ENCODE results near the gene RUNDC3A. TPM values are rescaled to one million over a fixed set of nuclear protein-coding genes. Genes with fewer than 3 reads are reported as not detected.

RUNDC3A gene
- total RNA-seq, 1 donor from 2014 or later = 0.13 TPM

DNA sequence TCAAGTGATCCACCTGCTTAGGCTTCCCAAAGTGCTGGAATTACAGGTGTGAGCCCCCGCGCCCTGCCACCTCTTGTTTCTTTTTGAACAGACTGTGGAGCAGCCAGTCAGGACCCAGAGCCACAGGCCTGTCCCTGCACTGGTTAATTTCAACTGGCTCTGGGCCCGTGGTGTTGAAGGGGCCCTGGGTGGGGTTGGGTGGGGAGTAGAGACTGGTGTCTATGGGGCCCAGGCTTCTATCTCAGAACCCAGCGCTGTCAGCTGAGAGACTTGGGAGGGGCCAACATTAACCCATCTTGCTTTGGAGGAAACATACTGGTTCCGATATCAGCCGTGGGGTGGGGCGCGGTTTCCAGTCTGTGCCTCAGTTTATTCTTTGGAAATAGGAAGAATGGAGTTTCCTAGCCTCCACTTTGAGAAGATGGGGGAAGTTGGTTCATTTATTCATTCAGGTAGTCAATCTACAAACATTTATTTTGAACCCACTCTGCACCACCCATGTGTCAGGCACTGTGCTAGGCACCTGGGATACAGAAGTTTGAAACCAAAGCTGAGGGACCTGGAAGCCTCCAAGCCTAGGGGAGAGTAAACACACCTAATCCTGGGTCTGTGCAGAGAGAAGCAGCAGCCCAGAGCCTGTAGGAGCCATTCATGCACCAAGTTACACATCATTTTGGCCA, 24.9 kb upstream of the RUNDC3A start:
- DNase-seq (ENCODE audit: low spot score) = no peak

DNA sequence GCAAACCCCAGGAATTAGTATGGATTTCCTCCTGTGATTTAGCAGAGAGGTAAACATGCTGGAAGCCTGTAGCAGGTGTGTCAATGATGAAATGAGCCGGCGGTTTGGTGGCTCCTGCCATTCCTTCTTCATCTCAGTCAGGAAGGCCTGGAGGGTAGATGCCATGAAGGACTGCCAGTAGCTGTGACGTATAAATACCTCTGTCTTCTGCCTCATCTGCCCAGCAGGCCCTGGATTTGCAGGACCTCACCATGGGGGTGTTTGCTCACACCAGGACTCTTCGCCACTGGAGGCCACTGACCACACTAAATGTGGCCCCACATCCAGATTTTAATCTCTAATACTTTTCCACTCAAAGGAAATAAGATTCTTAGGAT, 24.4 kb upstream of the RUNDC3A start:
- no peak for DNase-seq (ENCODE audit: low spot score)

DNA sequence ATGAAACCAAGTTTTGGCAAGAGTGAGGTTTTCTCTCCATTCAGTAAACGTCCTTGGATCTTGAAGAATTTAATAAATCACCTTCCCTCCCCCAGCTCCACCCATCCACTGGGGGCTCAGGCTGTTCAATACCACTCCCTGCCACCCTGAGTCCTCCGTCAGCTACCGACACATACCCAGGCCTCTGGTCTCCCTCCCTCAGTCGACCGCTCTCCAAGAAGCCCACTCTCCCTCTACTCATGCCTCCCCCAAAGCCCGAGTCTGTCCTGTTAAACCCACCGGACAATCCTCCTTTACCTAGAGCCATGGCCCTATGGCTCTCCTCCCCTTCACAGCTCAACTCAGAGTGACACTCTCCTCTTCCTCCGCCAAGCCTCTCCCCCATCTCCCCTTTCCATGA, 20.8 kb upstream of the RUNDC3A start:
- no peak for DNase-seq (ENCODE audit: low spot score)

DNA sequence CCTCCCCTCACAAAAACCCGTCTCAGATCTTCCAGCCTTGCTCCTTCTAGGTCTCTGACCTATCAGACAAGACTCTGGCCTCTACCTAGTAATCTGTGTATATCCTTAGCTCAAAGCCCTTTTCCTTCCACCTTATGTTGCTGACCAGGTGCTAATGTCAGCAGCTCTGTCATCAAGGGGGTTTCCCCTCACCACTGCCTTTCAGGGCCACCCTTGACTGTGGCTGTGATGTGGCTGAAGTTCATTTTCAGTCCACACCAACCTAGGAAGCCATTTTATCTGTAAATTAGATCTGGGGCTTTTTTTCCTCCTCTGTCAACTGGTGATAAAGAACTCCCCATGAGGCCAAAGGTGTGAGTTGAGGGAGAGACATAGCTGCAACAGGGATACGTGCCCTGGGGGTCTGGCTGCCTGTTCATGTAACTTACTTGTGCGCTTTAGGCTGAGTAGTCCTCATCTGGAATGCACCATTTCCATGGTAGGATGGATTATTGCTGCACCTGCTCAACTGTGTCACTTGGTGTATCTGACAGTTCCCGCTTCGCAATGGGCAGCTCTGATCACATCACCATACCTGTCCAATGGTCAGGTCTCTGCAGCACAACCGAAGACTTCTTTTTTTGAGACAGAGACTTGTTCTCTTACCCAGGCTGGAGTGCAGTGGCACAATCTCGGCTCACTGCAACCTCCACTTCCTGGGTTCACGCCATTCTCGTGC, 14.7 kb upstream of the RUNDC3A start:
- DNase-seq (ENCODE audit: low spot score) = no peak

DNA sequence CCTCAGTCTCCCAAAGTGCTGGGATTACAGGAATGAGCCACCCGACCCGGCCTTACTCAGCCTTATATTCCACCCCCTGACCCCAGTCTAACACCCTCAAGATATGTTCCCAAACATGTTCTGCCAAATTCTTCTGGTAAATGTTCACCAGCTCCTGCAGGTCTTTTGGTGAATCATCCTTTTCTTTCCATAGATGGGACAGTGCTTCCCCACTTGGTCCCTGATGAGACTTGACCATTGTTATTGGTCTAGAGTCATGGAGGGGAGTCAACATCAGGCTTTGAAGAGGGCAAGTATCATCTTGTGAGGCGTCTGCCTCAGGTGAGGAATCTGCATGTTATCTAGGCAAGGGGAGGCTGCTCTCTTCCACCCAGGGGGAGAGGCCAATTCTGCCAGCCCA, 10.4 kb upstream of the RUNDC3A start:
- no peak for DNase-seq (ENCODE audit: low spot score)

DNA sequence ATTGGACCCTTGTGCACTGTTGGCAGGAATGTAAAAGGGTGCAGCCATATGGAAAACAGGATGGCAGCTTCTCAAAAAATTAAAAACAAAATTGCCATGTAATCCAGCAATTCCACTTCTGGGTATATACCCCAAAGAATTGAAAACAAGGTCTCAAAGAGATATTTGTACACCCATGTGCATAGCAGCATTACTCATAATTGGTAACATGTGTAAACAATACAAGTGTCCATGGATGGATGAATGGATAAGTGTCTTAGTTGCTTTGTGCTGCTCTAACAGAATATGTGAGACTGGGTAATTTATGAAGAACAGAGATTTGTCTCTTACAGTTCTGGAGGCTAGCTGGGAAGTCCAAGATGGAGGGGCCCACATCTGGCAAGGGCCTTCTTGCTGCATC, 3.8 kb upstream of the RUNDC3A start:
- DNase-seq (ENCODE audit: low spot score) = no peak

DNA sequence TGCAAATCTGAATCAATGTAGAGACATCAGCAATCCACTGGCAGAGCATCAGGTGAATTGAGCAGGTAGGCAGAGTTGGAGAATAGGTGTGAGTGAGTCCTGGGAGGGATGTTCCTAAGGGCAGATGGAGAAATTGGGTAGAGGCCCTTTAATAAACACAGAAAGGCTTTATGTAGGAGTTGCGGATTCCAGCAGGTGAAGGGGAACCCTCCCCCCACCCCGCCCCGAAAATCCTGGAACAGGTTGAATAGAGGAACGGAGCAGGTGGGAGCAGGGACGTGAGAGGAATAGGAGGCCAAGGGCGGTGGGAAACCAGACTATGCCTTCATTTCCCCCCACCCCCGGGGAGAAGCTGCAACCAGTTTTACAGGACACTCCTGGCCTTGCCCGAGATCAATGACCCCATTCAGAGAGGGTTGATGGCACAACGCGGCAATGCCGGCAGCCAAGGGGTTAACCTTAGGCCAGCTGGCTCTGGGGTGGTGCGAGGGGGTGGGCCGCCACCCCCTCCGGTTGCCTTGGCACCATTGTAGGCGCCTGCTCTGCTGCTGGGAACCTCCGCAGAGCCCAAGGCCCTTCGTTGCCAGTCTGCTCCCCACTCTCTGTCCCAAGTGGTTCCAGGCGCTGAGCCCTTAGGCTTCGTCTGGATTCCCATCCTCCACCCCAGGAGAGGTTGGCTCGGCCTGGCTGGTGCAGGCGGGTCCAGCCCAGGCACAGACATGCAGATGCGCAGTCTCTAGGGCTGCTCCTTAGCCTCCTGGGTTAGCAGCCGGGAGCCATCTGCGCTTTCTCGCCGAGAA, 814 bp upstream of the RUNDC3A start:
- DNase-seq (ENCODE audit: low spot score) = no peak

DNA sequence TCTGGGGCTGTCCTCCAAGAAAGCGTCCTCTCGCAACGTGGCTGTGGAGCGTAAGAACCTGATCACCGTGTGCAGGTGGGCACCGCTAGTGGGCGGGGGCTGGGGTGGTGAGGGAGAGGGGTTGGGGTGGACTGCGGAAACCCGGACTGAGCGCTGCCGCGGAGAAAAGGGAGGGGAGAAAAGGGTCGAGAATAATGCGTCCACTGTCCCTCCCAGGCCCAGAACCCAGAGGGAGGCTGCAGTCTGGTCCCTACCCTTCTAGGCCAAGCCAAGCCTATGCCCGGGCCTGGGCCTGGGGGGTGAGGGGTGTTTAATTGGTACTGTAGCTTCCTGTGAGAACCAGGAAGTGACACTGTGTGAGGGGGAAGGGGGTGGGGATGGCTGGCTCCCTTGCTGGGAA, 464 bp downstream of the RUNDC3A start:
- no peak for DNase-seq (ENCODE audit: low spot score)

DNA sequence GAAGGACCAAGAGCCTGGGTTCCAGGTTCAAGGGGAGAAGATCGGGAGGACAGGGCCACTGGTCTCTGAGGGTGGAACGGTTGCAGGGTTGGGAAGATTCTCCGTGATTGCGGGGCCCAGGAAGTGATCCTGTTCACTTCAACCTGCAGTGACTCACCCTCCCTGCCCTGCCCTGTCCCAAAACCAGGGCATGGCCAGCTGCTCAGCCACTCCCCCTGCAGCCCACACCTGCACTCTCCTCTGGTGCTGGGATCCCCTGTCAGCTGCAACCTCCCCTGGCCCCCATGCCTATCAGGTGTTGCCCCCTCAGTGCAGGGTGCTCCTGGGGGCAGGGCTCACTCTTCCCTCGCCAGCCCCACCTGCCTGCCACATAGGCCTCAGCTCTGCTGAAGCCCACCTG, 1.1 kb downstream of the RUNDC3A start:
- no peak for DNase-seq (ENCODE audit: low spot score)

DNA sequence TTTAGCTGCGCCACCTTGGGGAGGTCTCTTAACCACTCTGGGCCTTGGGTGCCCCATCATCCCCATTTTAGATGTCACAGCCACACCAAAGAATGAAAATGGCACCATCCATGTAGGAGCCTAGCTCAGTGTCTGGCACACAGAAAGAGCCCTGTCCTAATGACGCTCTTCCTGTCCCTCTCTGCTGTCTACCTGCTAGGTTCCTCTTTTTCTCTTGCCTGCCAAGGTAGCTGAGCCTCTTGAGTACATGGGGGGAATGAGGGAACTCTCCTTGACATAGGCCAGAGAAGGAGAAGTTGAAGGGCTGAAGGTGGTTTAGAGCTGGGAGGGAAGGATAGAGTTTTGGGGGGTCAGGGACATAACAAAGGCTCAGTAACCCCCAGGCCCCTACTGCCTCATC, 1.8 kb downstream of the RUNDC3A start:
- DNase-seq (ENCODE audit: low spot score) = no peak

DNA sequence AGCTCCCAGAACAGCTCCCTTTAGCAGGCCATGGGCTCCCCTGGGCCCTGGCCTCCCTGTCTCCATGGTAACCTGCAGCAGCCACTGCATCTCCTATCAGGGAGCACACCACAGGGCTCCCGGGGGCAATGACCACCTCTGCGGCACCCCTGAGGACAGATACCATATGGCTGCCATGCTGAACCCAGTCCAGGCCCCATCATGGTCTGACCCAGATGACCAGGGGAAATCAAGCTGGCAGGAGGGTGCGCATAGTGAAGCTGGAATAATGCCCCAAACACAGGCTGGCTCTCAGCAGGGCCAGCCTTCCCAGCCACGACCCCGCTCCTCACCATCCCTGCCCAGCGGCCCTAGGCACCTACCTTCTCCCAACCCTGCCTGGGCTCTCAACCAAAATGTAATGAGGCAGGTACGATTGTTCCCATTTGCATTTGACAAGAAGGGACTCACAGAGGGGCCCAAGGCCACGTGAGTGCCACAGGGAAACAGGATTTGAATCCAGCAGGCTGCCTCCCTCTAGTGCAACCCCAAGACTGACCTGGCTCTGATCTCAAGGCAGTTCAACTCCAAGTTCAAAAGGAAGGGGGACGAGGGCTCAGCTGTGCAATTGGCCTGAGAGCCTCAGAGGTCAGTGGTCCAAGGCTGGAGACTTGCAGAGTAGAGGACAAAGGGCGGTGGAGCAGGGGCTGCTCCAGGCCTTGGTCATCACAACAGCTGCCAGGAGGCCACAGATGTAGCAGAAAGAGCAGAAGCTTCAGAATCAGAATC, 2.4 kb downstream of the RUNDC3A start:
- DNase-seq (ENCODE audit: low spot score) = no peak

DNA sequence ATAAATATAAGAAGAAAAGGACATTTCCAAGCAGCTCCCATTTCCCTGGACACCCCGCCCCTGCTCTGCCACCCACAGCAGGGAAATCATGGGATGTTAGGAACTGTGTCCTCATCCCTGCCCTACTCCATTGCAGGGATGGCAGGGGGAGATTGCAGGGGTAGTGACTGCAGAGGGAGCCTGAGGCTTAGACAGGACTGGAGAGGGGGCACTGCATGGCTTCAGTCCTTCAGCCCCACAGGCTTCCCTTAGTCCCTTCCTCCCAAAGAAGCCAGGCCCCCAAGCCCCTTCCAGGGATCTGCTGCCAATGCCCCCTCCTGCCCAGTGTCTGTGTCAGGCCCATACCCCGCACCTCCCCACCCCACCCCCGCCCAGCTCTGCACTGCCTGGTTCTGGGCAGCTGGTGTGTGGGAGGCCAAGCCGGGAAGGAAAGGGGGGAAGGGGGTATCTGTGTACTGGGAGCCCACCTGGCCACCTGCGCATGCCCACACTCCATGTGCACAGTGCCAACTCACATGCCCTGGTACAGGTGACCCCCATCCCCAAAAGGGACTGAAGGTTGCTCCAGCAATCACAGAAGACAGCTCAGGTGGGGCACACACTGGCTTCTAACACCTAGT, 3.3 kb downstream of the RUNDC3A start:
- DNase-seq (ENCODE audit: low spot score) = no peak

DNA sequence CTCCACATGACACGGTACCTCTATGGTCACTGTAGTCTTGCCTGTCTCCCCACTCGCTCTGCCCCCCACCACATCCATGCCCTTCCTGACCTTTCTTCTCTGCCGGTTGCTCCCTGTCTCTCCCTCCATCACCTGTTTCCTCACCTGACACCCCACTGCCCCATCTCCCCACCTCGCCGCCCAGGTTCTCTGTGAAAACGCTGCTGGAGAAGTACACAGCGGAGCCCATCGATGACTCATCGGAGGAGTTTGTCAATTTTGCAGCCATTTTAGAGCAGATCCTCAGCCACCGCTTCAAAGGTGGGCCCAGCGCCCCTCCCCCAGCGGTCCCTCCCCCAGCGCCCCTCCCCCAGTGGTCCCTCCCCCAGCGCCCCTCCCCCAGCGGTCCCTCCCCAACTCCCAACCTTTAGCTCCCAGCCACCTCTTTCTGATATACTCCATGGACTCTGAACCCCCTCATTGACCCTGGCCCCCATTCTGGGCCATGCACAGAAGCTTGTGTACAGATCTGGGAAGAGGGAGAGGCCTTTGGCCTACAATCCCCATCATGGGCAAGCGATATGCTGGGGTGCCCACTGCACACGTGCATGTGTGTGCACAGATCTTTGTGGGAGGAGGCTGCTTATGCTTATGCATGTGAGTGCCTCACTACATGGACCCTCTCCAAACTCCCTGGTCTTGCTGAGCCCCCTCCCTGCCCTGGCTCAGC, 4.1 kb downstream of the RUNDC3A start:
- DNase-seq (ENCODE audit: low spot score) = no peak

DNA sequence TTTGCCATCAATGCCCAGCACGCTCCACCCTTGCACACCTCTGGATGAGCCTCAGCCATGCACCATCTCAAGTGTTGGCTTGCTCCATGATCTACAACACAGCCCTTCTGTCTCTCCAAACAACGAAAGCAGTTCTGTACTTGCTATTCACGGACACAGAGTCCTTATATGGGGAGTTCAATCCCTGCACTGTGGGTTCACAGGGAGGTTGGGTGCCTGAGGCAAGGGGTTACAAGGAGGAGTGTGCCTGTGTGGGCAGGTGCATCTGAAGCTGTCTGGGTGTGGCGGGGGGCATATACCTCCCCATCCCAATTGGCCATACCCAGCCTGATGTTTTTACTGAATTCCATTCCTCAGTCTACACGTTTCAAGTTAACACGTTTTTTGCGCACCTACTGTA, 5.6 kb downstream of the RUNDC3A start:
- no peak for DNase-seq (ENCODE audit: low spot score)

DNA sequence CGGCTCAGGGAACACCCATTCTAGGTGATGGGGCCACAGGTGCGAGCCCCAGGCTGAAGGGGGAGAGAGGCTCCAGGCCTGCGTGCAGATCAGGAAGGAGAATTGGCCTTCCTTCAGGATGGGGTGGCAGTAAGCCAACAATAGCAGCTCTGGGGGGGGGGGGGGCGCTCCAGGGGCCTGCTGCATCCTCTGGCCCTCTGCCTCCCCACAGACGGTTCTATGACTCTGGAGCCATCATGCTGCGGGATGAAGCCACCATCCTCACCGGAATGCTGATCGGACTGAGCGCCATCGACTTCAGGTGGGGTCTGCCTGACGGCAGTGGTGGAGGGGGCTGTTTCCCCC, 6.1 kb downstream of the RUNDC3A start:
- DNase-seq (ENCODE audit: low spot score) = no peak

DNA sequence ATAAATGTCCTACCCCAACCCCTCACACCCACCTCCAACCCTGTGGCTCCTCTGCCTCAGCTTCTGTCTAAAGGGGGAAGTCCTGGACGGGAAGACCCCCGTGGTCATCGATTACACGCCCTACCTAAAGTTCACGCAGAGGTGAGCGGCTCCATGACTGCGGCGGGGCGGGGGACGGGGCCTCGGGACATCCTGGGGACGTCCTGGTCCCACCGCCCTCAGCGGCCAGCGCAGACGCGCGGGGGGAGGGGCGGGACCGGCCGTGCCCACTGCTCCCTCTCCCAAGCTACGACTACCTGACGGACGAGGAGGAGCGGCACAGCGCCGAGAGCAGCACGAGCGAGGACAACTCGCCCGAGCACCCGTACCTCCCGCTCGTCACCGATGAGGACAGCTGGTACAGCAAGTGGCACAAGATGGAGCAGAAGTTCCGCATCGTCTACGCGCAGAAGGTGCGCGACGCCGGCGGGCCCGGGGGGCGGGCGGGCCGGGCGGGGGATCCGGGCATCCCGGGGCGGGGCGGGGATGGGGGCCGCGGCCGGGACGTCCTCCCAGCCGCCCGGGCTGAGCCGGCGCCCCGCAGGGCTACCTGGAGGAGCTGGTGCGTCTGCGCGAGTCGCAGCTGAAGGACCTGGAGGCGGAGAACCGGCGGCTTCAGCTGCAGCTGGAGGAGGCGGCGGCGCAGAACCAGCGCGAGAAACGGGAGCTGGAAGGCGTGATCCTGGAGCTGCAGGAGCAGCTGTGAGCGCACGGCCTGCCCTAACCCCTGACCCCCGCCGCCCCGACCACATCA, 6.7 kb downstream of the RUNDC3A start:
- no peak for DNase-seq (ENCODE audit: low spot score)

DNA sequence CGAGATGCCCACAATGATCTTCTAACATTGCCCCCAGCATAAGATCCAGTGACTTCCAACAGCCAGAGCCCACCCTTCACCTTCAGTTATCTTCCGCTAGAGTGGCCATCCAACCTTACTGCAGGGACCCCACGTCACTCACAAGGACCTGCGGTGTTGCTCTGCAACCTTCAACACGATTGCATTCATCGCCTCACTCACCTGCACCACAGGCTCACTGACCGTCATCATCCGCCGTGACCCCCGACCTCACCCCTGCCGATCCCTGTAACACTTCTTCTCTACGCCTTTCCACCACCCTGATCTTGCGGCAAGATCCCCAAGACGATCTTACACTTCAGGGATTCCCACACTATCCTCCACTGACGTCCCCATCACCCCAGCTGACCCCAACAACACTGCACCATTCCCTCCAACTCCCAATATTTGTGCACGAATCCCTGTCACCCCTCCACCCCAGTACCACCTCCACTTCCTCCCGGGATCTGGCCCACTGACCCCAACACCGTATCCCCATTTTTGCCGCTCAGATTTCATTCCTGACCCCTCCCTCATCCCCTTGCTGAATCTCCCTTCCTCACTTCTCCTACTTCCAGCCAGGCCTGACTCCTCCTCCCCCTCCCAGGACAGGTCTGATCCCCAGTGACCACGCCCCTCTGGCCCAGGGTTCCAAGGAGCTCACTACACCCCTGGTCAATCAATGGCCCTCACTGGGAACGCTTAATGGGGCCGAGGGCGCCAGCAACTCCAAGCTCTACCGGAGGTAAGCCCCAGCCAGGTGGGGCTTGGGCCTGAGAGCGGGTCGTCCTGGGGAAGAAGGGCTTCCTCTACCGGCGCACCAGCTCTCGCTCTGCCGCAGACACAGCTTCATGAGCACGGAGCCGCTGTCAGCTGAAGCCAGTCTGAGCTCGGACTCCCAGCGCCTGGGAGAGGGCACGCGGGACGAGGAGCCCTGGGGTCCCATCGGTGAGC, 7.6 kb downstream of the RUNDC3A start:
- no peak for DNase-seq (ENCODE audit: low spot score)

DNA sequence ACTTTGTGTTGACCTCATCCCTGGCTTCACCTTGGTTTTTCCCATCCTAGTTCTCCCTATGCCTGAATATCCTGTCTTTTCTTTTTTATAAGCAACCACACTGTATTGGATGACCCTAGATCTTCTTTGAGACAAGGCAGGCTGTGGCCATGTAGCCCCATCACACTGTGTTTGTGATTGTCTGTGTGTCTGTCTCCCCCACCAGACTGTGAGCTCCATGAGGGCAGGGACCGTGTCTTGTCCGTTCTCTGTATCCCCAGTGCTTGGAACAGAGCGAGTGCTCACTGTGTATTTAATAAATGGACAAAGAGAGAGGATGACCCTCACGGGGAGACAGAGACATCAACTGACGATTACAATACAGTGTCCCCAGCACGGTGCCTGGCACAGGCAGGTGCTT, 9.1 kb downstream of the RUNDC3A start:
- no peak for DNase-seq (ENCODE audit: low spot score)

All from mesenteric fat pad (tissue), 1 donor.